ENCODE data around the gene CYSLTR2.

DNA sequence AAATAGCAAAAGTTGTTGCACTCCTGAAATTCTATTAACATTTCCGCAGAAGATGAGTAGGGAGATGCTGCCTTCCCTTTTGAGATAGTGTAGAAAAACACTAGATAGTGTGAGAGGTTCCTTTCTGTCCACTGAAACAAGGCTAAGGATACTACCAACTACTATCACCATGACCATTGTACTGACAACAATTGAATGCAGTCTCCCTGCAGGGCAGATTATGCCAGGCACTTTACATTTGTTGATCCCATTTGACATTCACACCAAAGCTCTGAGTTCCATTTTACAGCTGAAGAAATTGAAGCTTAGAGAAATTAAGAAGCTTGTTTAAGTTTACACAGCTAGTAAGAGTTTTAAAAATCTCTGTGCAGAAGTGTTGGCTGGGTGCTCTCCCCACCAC is 55.0 kb downstream of the CYSLTR2 start:
- TF ChIP-seq GABPA (IDR thresholded peaks at IDR 0.05; ENCODE audit: borderline replicate concordance, insufficient read depth, low read length) (no peak), EZH2 (IDR thresholded peaks at IDR 0.05; ENCODE audit: low read depth, low read length, severe bottlenecking) (no peak), JUND (IDR thresholded peaks at IDR 0.05; ENCODE audit: low read length) (no peak), RFX5 (IDR thresholded peaks at IDR 0.05; ENCODE audit: borderline replicate concordance, low read depth, low read length) (no peak), BACH1 (IDR thresholded peaks at IDR 0.05; ENCODE audit: low read length) (no peak)
- TF ChIP-seq, protein P1, sequence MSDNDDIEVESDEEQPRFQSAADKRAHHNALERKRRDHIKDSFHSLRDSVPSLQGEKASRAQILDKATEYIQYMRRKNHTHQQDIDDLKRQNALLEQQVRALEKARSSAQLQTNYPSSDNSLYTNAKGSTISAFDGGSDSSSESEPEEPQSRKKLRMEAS (IDR thresholded peaks at IDR 0.05): no peak
- TF ChIP-seq, protein P2, sequence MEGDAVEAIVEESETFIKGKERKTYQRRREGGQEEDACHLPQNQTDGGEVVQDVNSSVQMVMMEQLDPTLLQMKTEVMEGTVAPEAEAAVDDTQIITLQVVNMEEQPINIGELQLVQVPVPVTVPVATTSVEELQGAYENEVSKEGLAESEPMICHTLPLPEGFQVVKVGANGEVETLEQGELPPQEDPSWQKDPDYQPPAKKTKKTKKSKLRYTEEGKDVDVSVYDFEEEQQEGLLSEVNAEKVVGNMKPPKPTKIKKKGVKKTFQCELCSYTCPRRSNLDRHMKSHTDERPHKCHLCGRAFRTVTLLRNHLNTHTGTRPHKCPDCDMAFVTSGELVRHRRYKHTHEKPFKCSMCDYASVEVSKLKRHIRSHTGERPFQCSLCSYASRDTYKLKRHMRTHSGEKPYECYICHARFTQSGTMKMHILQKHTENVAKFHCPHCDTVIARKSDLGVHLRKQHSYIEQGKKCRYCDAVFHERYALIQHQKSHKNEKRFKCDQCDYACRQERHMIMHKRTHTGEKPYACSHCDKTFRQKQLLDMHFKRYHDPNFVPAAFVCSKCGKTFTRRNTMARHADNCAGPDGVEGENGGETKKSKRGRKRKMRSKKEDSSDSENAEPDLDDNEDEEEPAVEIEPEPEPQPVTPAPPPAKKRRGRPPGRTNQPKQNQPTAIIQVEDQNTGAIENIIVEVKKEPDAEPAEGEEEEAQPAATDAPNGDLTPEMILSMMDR (IDR thresholded peaks at IDR 0.05; ENCODE audit: control extremely low read depth in 1 of 3, insufficient read depth in 1 of 3, low read depth in 1 of 3, low read length in 3 of 3): no peak
